Choroid plexus epithelial cell (primary cell): ENCODE data around the gene TMEM72.

Experiments used
- DNase-seq: peaks from one replicate; pipeline ENCODE4 v3.0.0-alpha.2; 2010; ENCODE audit warnings: low read depth
- H3K4me3 ChIP-seq: 2 replicates; pipeline ENCODE4 v1.5.1; 2011; ENCODE audit warnings: low read depth, mild to moderate bottlenecking, control low read depth, low read length, moderate library complexity
- CTCF ChIP-seq: conservative IDR thresholded peaks from 2 replicates; pipeline ENCODE4 v1.5.1; 2011; ENCODE audit warnings: low read depth, mild to moderate bottlenecking, control low read depth, inconsistent platforms, low read length, moderate library complexity

The TMEM72 gene

GRCh38 chr10:44880090-44880715 lies 30.9 kb upstream of the TMEM72 start:
- no peak overlapping the region for H3K4me3 ChIP-seq
- no peak for TF ChIP-seq CTCF

GRCh38 chr10:44881649-44882048 lies 29.5 kb upstream of the TMEM72 start:
- no peak overlapping the region for H3K4me3 ChIP-seq
- TF ChIP-seq CTCF, result no peak
- no peak for DNase-seq

More at GRCh38 chr10:44880090-44880715, 30.9 kb upstream of the TMEM72 start:
- no peak for DNase-seq

GRCh38 chr10:44882166-44882720 lies 28.9 kb upstream of the TMEM72 start:
- H3K4me3 ChIP-seq, result no peak overlapping the region
- DNase-seq, result no peak
- no peak for TF ChIP-seq CTCF

GRCh38 chr10:44883593-44884331 lies 27.4 kb upstream of the TMEM72 start:
- TF ChIP-seq CTCF, result no peak
- H3K4me3 ChIP-seq, result no peak overlapping the region
- DNase-seq, result no peak

- DNase-seq, result no peak
- H3K4me3 ChIP-seq, result no peak overlapping the region
- no peak for TF ChIP-seq CTCF
Measured at GRCh38 chr10:44885710-44886109, 25.4 kb upstream of the TMEM72 start.

- no peak for DNase-seq
- no peak overlapping the region for H3K4me3 ChIP-seq
- no peak for TF ChIP-seq CTCF
Measured at GRCh38 chr10:44886966-44887365, 24.2 kb upstream of the TMEM72 start.
